K562 (cell line): Measurements from ENCODE around the gene SUPT3H. TPM values are rescaled to one million over a fixed set of nuclear protein-coding genes. Genes with fewer than 3 reads are reported as not detected.
"Not testable (repeated sequence)": the region's sequence is repeated elsewhere in the genome, so short reads cannot be mapped to it uniquely, and the experiment has no call there.

Source experiments
- ATAC-seq: fragments of 200-7000 bp; cut with Tn5 transposase; 3 replicates; pipeline ENCODE4 v1.9.1; 2020; ENCODE audit warnings: moderate library complexity
- BruUV-seq: library from RNA; stranded (reverse); fragments of 400-500 nt; replicated peaks from 2 replicates; lab custom pipeline; 2021; lab: Mats Ljungman, UMichigan
- CTCF ChIA-PET: fragments of 300-600 bp; formaldehyde crosslinking; extraction: SDS; loops from one replicate; lab custom pipeline; 2021; ENCODE audit warnings: low intra/inter-chr PET ratio; lab: Yijun Ruan, JAX
- POLR2A ChIA-PET: fragments of 300-600, 350-650 bp; sonication (Branson Sonifier 250); formaldehyde crosslinking; extraction: SDS; loops from one replicate; lab custom pipeline; 2021; ENCODE audit warnings: antibody characterized with exemption, inconsistent platforms; lab: Yijun Ruan, JAX
- DNase-seq, 4 experiments: peaks; one replicate each; pipeline versions ENCODE4 v3.0.0 to v3.0.0-alpha.2; 2011 to 2018; ENCODE audit warnings: low spot score in 3 of 4, mixed read lengths in 3 of 4; ENCODE audit errors: extremely low read depth in 1 of 4
- FAIRE-seq: peaks from 2 replicates; lab custom pipeline; 2011; peaks lifted over from hg19 to GRCh38; lab: Jason Lieb, UNC
- H2AFZ ChIP-seq: 2 replicates; pipeline ENCODE4 v1.6.0; 2011; ENCODE audit warnings: low read depth, low read length, control low read depth, inconsistent platforms
- H3K27ac ChIP-seq: fragments of 200-600 bp; 3 replicates; pipeline ENCODE4 v1.8.0; 2011; ENCODE audit warnings: low read depth, mild to moderate bottlenecking, control low read depth, inconsistent platforms, low read length, moderate library complexity, mixed read lengths; ENCODE audit errors: extremely low read depth
- H3K27me3 ChIP-seq, 2 experiments: fragments of 300-600 bp in 1 of 2; 2 replicates in 1 of 2; 3 replicates in 1 of 2; pipeline versions ENCODE4 v1.6.0 to v1.8.0; 2011; ENCODE audit warnings: inconsistent platforms in 2 of 2, low read length in 2 of 2, mild to moderate bottlenecking in 1 of 2, mixed read lengths in 1 of 2, moderate library complexity in 1 of 2; ENCODE audit not compliant: control insufficient read depth in 2 of 2, insufficient read depth in 2 of 2
- H3K36me3 ChIP-seq: fragments of 300-600 bp; 3 replicates; pipeline ENCODE4 v1.8.0; 2011; ENCODE audit warnings: mild to moderate bottlenecking, low read length, inconsistent platforms; ENCODE audit not compliant: control insufficient read depth, insufficient read depth
- H3K4me1 ChIP-seq, 2 experiments: fragments of 200-600 bp in 1 of 2; replicated peaks in 1 of 2; 2 replicates in 1 of 2; 3 replicates in 1 of 2; pipeline versions ENCODE4 v1.5.1 to v1.8.0; 2011; ENCODE audit warnings: inconsistent platforms in 2 of 2, low read length in 2 of 2, mild to moderate bottlenecking in 1 of 2, mixed read lengths in 1 of 2, moderate library complexity in 1 of 2; ENCODE audit not compliant: control insufficient read depth in 2 of 2, insufficient read depth in 2 of 2
- H3K4me2 ChIP-seq: 2 replicates; pipeline ENCODE4 v1.6.1; 2011; ENCODE audit warnings: low read length, control low read depth, inconsistent platforms, mixed read lengths; ENCODE audit not compliant: insufficient read depth
- H3K4me3 ChIP-seq: fragments of 200-600 bp; sonication (generic), shearing (Covaris generic); 2 replicates; pipeline ENCODE4 v1.5.1; 2016; ENCODE audit warnings: control low read depth, inconsistent platforms
- H3K79me2 ChIP-seq: fragments of 200-600 bp; 3 replicates; pipeline ENCODE4 v1.8.0; 2011; ENCODE audit warnings: low read length, inconsistent platforms; ENCODE audit not compliant: control insufficient read depth, insufficient read depth
- H3K9ac ChIP-seq, 2 experiments: 2 replicates each; pipeline versions ENCODE4 v1.6.0 to v1.6.1; 2011; ENCODE audit warnings: low read depth in 2 of 2, low read length in 2 of 2, control low read depth in 1 of 2, inconsistent platforms in 1 of 2, mild to moderate bottlenecking in 1 of 2, mixed read lengths in 1 of 2; ENCODE audit not compliant: insufficient read depth in 1 of 2
- H3K9me1 ChIP-seq: one replicate; pipeline ENCODE4 v1.6.0; 2011; ENCODE audit warnings: inconsistent platforms, mild to moderate bottlenecking, low read length, moderate library complexity; ENCODE audit not compliant: control insufficient read depth, insufficient read depth
- H3K9me3 ChIP-seq: replicated peaks from 2 replicates; pipeline ENCODE4 v1.5.1; 2011; ENCODE audit warnings: low read depth, low read length, inconsistent platforms; ENCODE audit not compliant: control insufficient read depth, insufficient read depth
- H4K20me1 ChIP-seq: replicated peaks from 2 replicates; pipeline ENCODE4 v1.6.1; 2011; ENCODE audit warnings: low read length, inconsistent platforms, mixed read lengths; ENCODE audit not compliant: control insufficient read depth, insufficient read depth
- AFF1 ChIP-seq, 2 experiments: fragments of 450-650 bp; IDR thresholded peaks; 2 replicates each; pipeline ENCODE4 v1.6.1; 2018; ENCODE audit warnings: mild to moderate bottlenecking in 2 of 2, low read depth in 1 of 2; ENCODE audit not compliant: partially characterized antibody in 2 of 2
- SAFB ChIP-seq: fragments of 200-400 bp; formaldehyde crosslinking; IDR thresholded peaks from 2 replicates; pipeline ENCODE4 v1.6.1; 2017; ENCODE audit warnings: low read depth, low read length, borderline replicate concordance
- WGBS: fragments of 100-300 bp; shearing (Covaris generic); methylation state at CpG from one replicate; pipeline ENCODE4 v1.1.6; 2016; ENCODE audit warnings: low coverage, mixed read lengths; ENCODE audit not compliant: insufficient coverage; ENCODE audit errors: missing lambda C conversion rate; 5-methylcytosine and 5-hydroxymethylcytosine counted together
- in situ Hi-C: fragments of 300-500 bp; cut with MboI; formaldehyde crosslinking; loops from 4 replicates; pipeline ENCODE4 v1.15.0; 2018; ENCODE audit warnings: inconsistent platforms, mixed read lengths
- intact Hi-C: fragments of 100-400 bp; cut with micrococcal nuclease; formaldehyde crosslinking; loops from 2 replicates; pipeline ENCODE4 v1.14.2; 2022
- polyA plus RNA-seq, 8 experiments: library from polyadenylated mRNA; depleted of rRNA in 4 of 8; stranded (reverse) in 5 of 8; unstranded in 3 of 8; fragments of >200 nt; fragmentation: Nextera tagmentation in 2 of 8; fragmentation: Illumina TruSeq in 1 of 8; extraction: Ambion mirVana in 2 of 8; extraction: Trizol in 1 of 8; gene quantifications; 2 replicates each; pipeline versions ENCODE4 v1.2.1 to v1.2.3, GENCODE V29; 2011 to 2014; ENCODE audit warnings: inconsistent platforms in 1 of 8, missing spikeins in 1 of 8
- total RNA-seq, 7 experiments: library from RNA; depleted of rRNA in 6 of 7; stranded (reverse); fragments of >200 nt in 6 of 7; fragmentation: Illumina TruSeq in 2 of 7; extraction: Trizol in 2 of 7; gene quantifications; 2 replicates each; pipeline versions ENCODE4 v1.2.1 to v1.2.3, GENCODE V29; 2011 to 2021; ENCODE audit warnings: low replicate concordance in 1 of 7

The SUPT3H gene
- total and polyA plus RNA-seq, 9 of the 15 experiments (the other 6 are each of a cell fraction or from before 2014, with no cell fraction given), result 7.2 to 16.3 (median 11.9) TPM

DNA sequence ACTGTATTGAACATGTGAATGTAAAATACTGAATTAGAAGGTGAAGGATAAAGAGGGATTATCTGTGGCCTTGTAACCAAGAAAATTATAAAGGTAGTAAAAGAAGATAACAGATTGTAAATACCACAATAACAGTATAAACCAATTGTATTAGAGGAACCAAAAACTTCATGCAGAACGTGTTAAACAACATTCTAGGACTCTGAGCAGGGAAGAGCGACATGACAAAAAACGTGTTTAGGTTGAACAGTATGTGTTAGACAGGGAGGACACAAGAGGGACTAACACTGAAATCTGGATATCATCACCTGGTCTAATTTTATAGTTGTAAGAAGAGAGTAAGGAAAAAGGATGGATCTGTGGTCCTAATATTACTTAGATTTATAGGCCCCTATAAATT is 308.6 kb downstream of the SUPT3H start:
- H3K4me1 ChIP-seq, result no peaks in the 10 kb centered on the region
- BruUV-seq, result no TSS peak
- FAIRE-seq, result no peak
- H3K79me2 ChIP-seq, result no peaks in the 10 kb centered on the region
- CTCF ChIA-PET, result no interaction called here
- in situ Hi-C loops, result no loop called here
- H2AFZ ChIP-seq, result no peak overlapping the region
- no peak for TF ChIP-seq SAFB
- POLR2A ChIA-PET, result no interaction called here
- no peaks in the 10 kb centered on the region for H4K20me1 ChIP-seq
- ATAC-seq, result no peak
- H3K27ac ChIP-seq, result no peak overlapping the region
- H3K27me3 ChIP-seq, result no peaks in the 10 kb centered on the region
- intact Hi-C loops, result no loop called here
- 17% methylated on average over 3 of the region's 3 CpGs for WGBS
- no peaks in the 10 kb centered on the region for H3K9me3 ChIP-seq
- no peak overlapping the region for H3K4me2 ChIP-seq
- no peaks in the 10 kb centered on the region for H3K9me1 ChIP-seq
- H3K36me3 ChIP-seq, result no peaks in the 10 kb centered on the region
- H3K9ac ChIP-seq, result no peak overlapping the region
- DNase-seq, result no peak
- no peak overlapping the region for H3K4me3 ChIP-seq

GRCh38 chr6:45067446-45067845 is 310.3 kb downstream of the SUPT3H start:
- H3K9me3 ChIP-seq, H3K4me2 ChIP-seq, intact Hi-C loops, FAIRE-seq, H3K27ac ChIP-seq, H3K36me3 ChIP-seq, H3K9ac ChIP-seq, H3K4me1 ChIP-seq, POLR2A ChIA-PET, H2AFZ ChIP-seq, H4K20me1 ChIP-seq, H3K79me2 ChIP-seq, H3K27me3 ChIP-seq, BruUV-seq, H3K9me1 ChIP-seq, H3K4me3 ChIP-seq, ATAC-seq, DNase-seq, in situ Hi-C loops, CTCF ChIA-PET: not testable (repeated sequence)
- TF ChIP-seq AFF1 (IDR thresholded peaks at IDR 0.05; ENCODE audit: low read depth in 1 of 2, partially characterized antibody in 2 of 2), result peak in 1 of 2 experiments; percentile 94
- no CpG with 5 or more reads among the region's 1 CpG for WGBS

- H3K9me1 ChIP-seq, H3K9ac ChIP-seq, H3K27me3 ChIP-seq, H3K27ac ChIP-seq, H3K4me3 ChIP-seq, ATAC-seq, in situ Hi-C loops, POLR2A ChIA-PET, H3K79me2 ChIP-seq, intact Hi-C loops, BruUV-seq, H3K4me1 ChIP-seq, H3K9me3 ChIP-seq, H3K4me2 ChIP-seq, H4K20me1 ChIP-seq, FAIRE-seq, H3K36me3 ChIP-seq, CTCF ChIA-PET, H2AFZ ChIP-seq, DNase-seq: not testable (repeated sequence)
- WGBS, result 30% methylated on average over 11 of the region's 15 CpGs
Measured at GRCh38 chr6:45062659-45063058, 315.1 kb downstream of the SUPT3H start.
